Iris pigment epithelial cell (primary cell): Measurements from ENCODE around the gene ZBTB20.

Experiments used
- DNase-seq: peaks from one replicate; pipeline ENCODE4 v3.0.0-alpha.2; 2011; ENCODE audit warnings: low read depth

The ZBTB20 gene

GRCh38 chr3:115087512-115087911, 59.6 kb downstream of the ZBTB20 start:
- no peak for DNase-seq

- DNase-seq: no peak
Measured at GRCh38 chr3:115086344-115086743, 60.7 kb downstream of the ZBTB20 start.

- DNase-seq: no peak
Measured at GRCh38 chr3:115085197-115085865, 61.8 kb downstream of the ZBTB20 start.

GRCh38 chr3:115084686-115085085, 62.4 kb downstream of the ZBTB20 start:
- no peak for DNase-seq

- no peak for DNase-seq
Measured at GRCh38 chr3:115082260-115082659, 64.8 kb downstream of the ZBTB20 start.

- no peak for DNase-seq
Measured at GRCh38 chr3:115081444-115081843, 65.6 kb downstream of the ZBTB20 start.

GRCh38 chr3:115077501-115078250, 69.4 kb downstream of the ZBTB20 start:
- DNase-seq: no peak

- DNase-seq: peak; percentile 81
Measured at GRCh38 chr3:115074502-115074901, 72.6 kb downstream of the ZBTB20 start.

- peak; percentile 59 for DNase-seq
Measured at GRCh38 chr3:115072265-115073021, 74.6 kb downstream of the ZBTB20 start.

- DNase-seq: peak; percentile 41
Measured at GRCh38 chr3:115071601-115072000, 75.5 kb downstream of the ZBTB20 start.

- DNase-seq: no peak
Measured at GRCh38 chr3:115071166-115071565, 75.9 kb downstream of the ZBTB20 start.

GRCh38 chr3:115068799-115069198, 78.3 kb downstream of the ZBTB20 start:
- DNase-seq: no peak

- peak; percentile 37 for DNase-seq
Measured at GRCh38 chr3:115062412-115062956, 84.6 kb downstream of the ZBTB20 start.

GRCh38 chr3:115062009-115062408, 85.1 kb downstream of the ZBTB20 start:
- no peak for DNase-seq

GRCh38 chr3:115052906-115053305, 94.2 kb downstream of the ZBTB20 start:
- no peak for DNase-seq

- no peak for DNase-seq
Measured at GRCh38 chr3:115042351-115042750, 104.7 kb downstream of the ZBTB20 start.

GRCh38 chr3:115040673-115041286, 106.3 kb downstream of the ZBTB20 start:
- DNase-seq: peak; percentile 50

GRCh38 chr3:115040246-115040645, 106.8 kb downstream of the ZBTB20 start:
- no peak for DNase-seq

- DNase-seq: no peak
Measured at GRCh38 chr3:115038817-115039216, 108.3 kb downstream of the ZBTB20 start.

- DNase-seq: peak; percentile 4
Measured at GRCh38 chr3:115022835-115023398, 124.2 kb downstream of the ZBTB20 start.

GRCh38 chr3:115022199-115022598, 124.9 kb downstream of the ZBTB20 start:
- no peak for DNase-seq

- DNase-seq: no peak
Measured at GRCh38 chr3:115021061-115021460, 126.0 kb downstream of the ZBTB20 start.
